ENCODE data around the gene TEK. TPM values are rescaled to one million over a fixed set of nuclear protein-coding genes. Genes with fewer than 3 reads are reported as not detected.

TEK gene
- total and polyA plus RNA-seq, 3 experiments from 2014 or later, result not detected

DNA sequence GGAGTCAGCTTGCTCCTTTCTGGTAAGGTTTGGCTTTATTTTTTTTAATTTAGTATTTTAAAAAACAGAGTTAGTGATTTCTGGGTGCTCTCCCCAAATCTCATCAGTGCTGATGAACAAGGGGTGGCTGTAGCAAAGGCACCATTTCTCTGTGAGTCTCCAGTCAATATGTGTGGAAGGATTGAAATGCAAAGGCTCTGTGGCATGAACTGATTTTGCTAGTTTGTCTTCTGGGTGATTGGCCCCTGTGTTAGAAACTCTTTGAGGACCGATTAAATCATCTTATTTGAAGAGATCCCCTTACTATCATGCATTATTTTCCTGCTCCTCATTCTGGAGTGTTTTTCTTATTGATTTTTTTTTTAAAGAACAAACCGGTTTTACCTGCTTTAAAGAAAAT, 596 bp downstream of the TEK start:
- no peak overlapping the region for H3K27ac ChIP-seq (ENCODE audit: low read depth, low read length)
- H3K4me1 ChIP-seq (ENCODE audit: insufficient read depth, low read length), result no peaks in the 10 kb centered on the region
- CTCF ChIA-PET, result no interaction called here
- Mint-ChIP-seq H3K27ac (no peak overlapping the region), H3K4me3 (no peak overlapping the region), H3K36me3 (no peaks in the 10 kb centered on the region), H3K27me3 (peaks cover 4% of the 10 kb centered on the region in 2 donors), H3K9me3 (peaks cover 0 to 3% (median 0%) of the 10 kb centered on the region in 5 donors), H3K4me1 (no peaks in the 10 kb centered on the region)
- POLR2A ChIA-PET, result no interaction called here
- H3K4me3 ChIP-seq (ENCODE audit: low read length), result no peak overlapping the region
- no peak for DNase-seq
- H3K9me3 ChIP-seq (ENCODE audit: low read length), result no peaks in the 10 kb centered on the region
- no peaks in the 10 kb centered on the region for H3K36me3 ChIP-seq (ENCODE audit: insufficient read depth, low read length)
- H3K27me3 ChIP-seq (ENCODE audit: insufficient read depth, low read length, poor library complexity, severe bottlenecking), result no peaks in the 10 kb centered on the region

- Mint-ChIP-seq H3K36me3 (no peaks in the 10 kb centered on the region), H3K4me1 (no peaks in the 10 kb centered on the region), H3K27ac (no peak overlapping the region), H3K4me3 (no peak overlapping the region), H3K9me3 (peaks cover 0 to 3% (median 0%) of the 10 kb centered on the region in 5 donors), H3K27me3 (peaks cover 4% of the 10 kb centered on the region in 2 donors)
- Histone ChIP-seq H3K9me3 (ENCODE audit: low read length) (no peaks in the 10 kb centered on the region), H3K4me3 (ENCODE audit: low read length) (no peak overlapping the region), H3K36me3 (ENCODE audit: insufficient read depth, low read length) (no peaks in the 10 kb centered on the region), H3K27ac (ENCODE audit: low read depth, low read length) (no peak overlapping the region), H3K4me1 (ENCODE audit: insufficient read depth, low read length) (no peaks in the 10 kb centered on the region), H3K27me3 (ENCODE audit: insufficient read depth, low read length, poor library complexity, severe bottlenecking) (no peaks in the 10 kb centered on the region)
- DNase-seq, result no peak
- ChIA-PET POLR2A (no interaction called here), CTCF (no interaction called here)
Observed at GRCh38 chr9:27110181-27110580, 1.2 kb downstream of the TEK start.

GRCh38 chr9:27112235-27112634, 3.2 kb downstream of the TEK start:
- Histone ChIP-seq H3K27me3 (ENCODE audit: insufficient read depth, low read length, poor library complexity, severe bottlenecking) (no peaks in the 10 kb centered on the region), H3K9me3 (ENCODE audit: low read length) (no peaks in the 10 kb centered on the region), H3K27ac (ENCODE audit: low read depth, low read length) (no peak overlapping the region), H3K4me1 (ENCODE audit: insufficient read depth, low read length) (no peaks in the 10 kb centered on the region), H3K36me3 (ENCODE audit: insufficient read depth, low read length) (no peaks in the 10 kb centered on the region), H3K4me3 (ENCODE audit: low read length) (no peak overlapping the region)
- Mint-ChIP-seq H3K4me1 (no peaks in the 10 kb centered on the region), H3K27me3 (peaks cover 3 to 7% of the 10 kb centered on the region in 2 donors), H3K36me3 (no peaks in the 10 kb centered on the region), H3K4me3 (no peak overlapping the region), H3K9me3 (no peaks in the 10 kb centered on the region), H3K27ac (no peak overlapping the region)
- CTCF ChIA-PET, result no interaction called here
- DNase-seq, result no peak
- POLR2A ChIA-PET, result no interaction called here

DNA sequence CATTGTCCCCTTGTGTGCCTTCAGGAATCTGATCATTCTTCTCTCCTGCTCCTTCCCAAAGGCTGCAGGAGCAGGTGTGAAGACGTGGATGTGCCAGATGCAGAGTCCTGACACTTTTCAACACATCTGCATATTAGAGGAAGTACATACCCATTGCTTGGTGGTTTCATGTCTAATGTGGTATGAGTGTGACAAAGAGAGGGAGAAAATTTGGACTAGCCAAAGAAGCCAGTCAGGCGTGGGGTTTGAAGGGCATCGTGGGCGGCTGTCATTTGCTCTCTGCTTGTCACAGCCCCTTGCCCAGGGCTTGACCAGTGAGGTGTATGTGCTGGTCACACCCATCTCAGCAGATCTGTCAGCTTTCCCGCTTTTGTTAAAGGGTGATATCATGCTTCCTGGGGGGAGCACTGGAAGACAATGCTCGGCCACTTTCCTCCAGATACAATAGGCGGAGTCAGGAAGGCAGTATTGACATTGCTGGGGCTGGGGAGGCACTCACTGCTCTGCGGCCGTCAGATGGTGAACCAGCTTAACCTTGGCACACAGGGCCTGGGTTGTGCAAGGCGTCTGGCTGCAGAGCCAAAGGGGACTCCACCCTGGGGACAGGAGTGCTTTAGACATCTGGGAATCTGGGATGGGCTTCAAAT, 8.6 kb downstream of the TEK start:
- Histone ChIP-seq H3K27ac (ENCODE audit: low read depth, low read length) (no peak overlapping the region), H3K36me3 (ENCODE audit: insufficient read depth, low read length) (no peaks in the 10 kb centered on the region), H3K4me1 (ENCODE audit: insufficient read depth, low read length) (no peaks in the 10 kb centered on the region), H3K9me3 (ENCODE audit: low read length) (no peaks in the 10 kb centered on the region), H3K4me3 (ENCODE audit: low read length) (no peak overlapping the region), H3K27me3 (ENCODE audit: insufficient read depth, low read length, poor library complexity, severe bottlenecking) (no peaks in the 10 kb centered on the region)
- DNase-seq, result no peak
- H3K4me1 Mint-ChIP-seq, result no peaks in the 10 kb centered on the region
- CTCF ChIA-PET, result no interaction called here
- no peak overlapping the region for H3K4me3 Mint-ChIP-seq
- POLR2A ChIA-PET, result no interaction called here
- no peaks in the 10 kb centered on the region for H3K36me3 Mint-ChIP-seq
- peaks cover 0 to 3% (median 0%) of the 10 kb centered on the region in 5 donors for H3K9me3 Mint-ChIP-seq
- H3K27ac Mint-ChIP-seq, result no peak overlapping the region
- H3K27me3 Mint-ChIP-seq, result peaks cover 5 to 15% of the 10 kb centered on the region in 2 donors

DNA sequence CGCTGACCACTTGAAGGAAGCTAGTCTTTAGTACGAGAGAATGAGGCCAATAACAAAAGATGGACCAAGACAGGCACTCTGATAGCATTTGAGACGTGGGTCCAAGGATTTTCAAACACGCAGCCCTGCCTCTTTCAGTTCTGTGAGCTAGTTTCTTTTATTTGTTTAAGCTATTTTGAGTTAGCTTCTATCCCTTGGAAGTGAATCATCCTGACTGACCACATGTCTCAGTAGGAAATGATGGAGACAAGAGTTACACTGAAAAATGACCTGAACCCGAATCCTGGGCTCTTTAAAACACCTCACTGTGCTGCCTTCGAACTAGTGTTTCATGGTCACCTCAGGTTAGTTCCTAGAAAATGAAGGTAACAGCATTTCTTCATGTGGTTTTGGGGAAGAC, 9.9 kb downstream of the TEK start:
- no peak for DNase-seq
- no peak overlapping the region for H3K27ac ChIP-seq (ENCODE audit: low read depth, low read length)
- H3K9me3 ChIP-seq (ENCODE audit: low read length), result no peaks in the 10 kb centered on the region
- Mint-ChIP-seq H3K27ac (no peak overlapping the region), H3K27me3 (peaks cover 5 to 15% of the 10 kb centered on the region in 2 donors), H3K4me1 (no peaks in the 10 kb centered on the region), H3K36me3 (no peaks in the 10 kb centered on the region), H3K9me3 (peaks cover 0 to 3% (median 0%) of the 10 kb centered on the region in 5 donors), H3K4me3 (no peak overlapping the region)
- H3K27me3 ChIP-seq (ENCODE audit: insufficient read depth, low read length, poor library complexity, severe bottlenecking), result no peaks in the 10 kb centered on the region
- ChIA-PET CTCF (no interaction called here), POLR2A (no interaction called here)
- no peaks in the 10 kb centered on the region for H3K4me1 ChIP-seq (ENCODE audit: insufficient read depth, low read length)
- H3K36me3 ChIP-seq (ENCODE audit: insufficient read depth, low read length), result no peaks in the 10 kb centered on the region
- H3K4me3 ChIP-seq (ENCODE audit: low read length), result no peak overlapping the region

DNA sequence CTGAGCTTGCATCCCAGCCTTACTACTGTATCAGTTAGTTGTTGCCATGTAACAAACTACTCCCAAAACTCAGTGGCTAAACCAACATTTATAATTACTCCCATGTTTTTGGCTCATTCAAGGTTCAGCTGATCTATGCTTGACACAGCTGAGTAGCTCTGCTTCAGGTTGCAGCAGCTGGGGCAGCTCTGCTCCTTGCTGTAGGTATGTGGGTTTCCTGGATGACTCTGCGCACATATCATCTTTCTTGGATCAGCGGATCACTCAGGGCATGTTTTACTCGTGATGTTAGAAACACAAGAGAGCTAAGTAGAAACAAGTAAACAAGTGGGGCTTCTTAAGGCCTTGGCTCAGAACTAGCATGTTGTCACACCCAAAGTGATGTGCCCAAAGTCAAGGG, 15.1 kb downstream of the TEK start:
- Mint-ChIP-seq H3K9me3 (peaks cover 0 to 3% (median 0%) of the 10 kb centered on the region in 5 donors), H3K27ac (no peak overlapping the region), H3K4me3 (no peak overlapping the region), H3K27me3 (peaks cover 4 to 12% of the 10 kb centered on the region in 2 donors), H3K4me1 (no peaks in the 10 kb centered on the region), H3K36me3 (no peaks in the 10 kb centered on the region)
- Histone ChIP-seq H3K27me3 (ENCODE audit: insufficient read depth, low read length, poor library complexity, severe bottlenecking) (no peaks in the 10 kb centered on the region), H3K9me3 (ENCODE audit: low read length) (no peaks in the 10 kb centered on the region), H3K27ac (ENCODE audit: low read depth, low read length) (no peak overlapping the region), H3K4me1 (ENCODE audit: insufficient read depth, low read length) (no peaks in the 10 kb centered on the region), H3K36me3 (ENCODE audit: insufficient read depth, low read length) (no peaks in the 10 kb centered on the region), H3K4me3 (ENCODE audit: low read length) (no peak overlapping the region)
- ChIA-PET CTCF (no interaction called here), POLR2A (no interaction called here)
- no peak for DNase-seq

DNA sequence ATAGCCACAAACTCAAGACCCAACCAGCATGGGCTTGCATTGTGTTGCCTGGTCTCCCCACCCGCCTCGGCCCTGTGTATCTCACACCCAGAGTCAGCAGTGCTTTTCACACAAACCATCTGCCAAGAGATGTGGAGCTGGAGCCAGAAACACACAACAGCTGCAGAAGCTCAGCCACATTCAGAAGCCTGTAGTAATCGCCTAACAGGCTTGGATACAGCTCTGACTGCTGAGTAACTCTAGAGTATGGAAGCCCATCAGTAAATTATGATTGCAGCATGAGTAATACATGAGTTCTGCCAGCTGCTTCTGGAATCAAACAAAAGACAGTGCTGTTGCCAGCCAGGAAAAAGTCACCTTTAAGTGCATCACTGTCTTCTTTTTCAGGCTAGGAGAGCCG, 16.0 kb downstream of the TEK start:
- Histone ChIP-seq H3K36me3 (ENCODE audit: insufficient read depth, low read length) (no peaks in the 10 kb centered on the region), H3K9me3 (ENCODE audit: low read length) (no peaks in the 10 kb centered on the region), H3K4me1 (ENCODE audit: insufficient read depth, low read length) (no peaks in the 10 kb centered on the region), H3K27me3 (ENCODE audit: insufficient read depth, low read length, poor library complexity, severe bottlenecking) (no peaks in the 10 kb centered on the region), H3K4me3 (ENCODE audit: low read length) (no peak overlapping the region), H3K27ac (ENCODE audit: low read depth, low read length) (no peak overlapping the region)
- Mint-ChIP-seq H3K4me1 (no peaks in the 10 kb centered on the region), H3K36me3 (no peaks in the 10 kb centered on the region), H3K27me3 (peaks cover 6 to 7% of the 10 kb centered on the region in 2 donors), H3K4me3 (no peak overlapping the region), H3K9me3 (peaks cover 0 to 3% (median 0%) of the 10 kb centered on the region in 5 donors), H3K27ac (no peak overlapping the region)
- CTCF ChIA-PET, result no interaction called here
- POLR2A ChIA-PET, result no interaction called here
- DNase-seq, result no peak

DNA sequence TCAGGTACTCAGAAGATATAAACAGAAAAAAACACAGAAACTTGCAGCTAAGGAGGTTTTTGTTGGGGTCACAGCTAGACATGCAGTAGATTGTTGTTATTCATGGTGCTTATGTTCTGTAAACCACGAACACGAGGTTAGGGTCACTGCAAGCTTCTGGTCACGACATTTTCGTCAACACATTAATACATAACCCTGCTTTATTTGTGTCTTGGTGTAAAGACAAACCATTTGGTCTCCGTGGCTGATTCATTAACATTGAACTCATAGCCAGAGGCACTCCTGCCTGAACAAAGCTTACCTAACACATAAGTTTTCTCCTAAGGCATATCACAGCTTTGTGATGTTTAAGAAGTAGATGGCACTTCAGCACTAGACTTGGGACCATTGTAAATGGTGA, 16.9 kb downstream of the TEK start:
- no peaks in the 10 kb centered on the region for H3K36me3 ChIP-seq (ENCODE audit: insufficient read depth, low read length)

More for the DNA sequence above, 16.9 kb downstream of the TEK start:
- no peaks in the 10 kb centered on the region for H3K9me3 ChIP-seq (ENCODE audit: low read length)
- no peaks in the 10 kb centered on the region for H3K4me1 ChIP-seq (ENCODE audit: insufficient read depth, low read length)
- no peak for DNase-seq
- no peaks in the 10 kb centered on the region for H3K27me3 ChIP-seq (ENCODE audit: insufficient read depth, low read length, poor library complexity, severe bottlenecking)
- Mint-ChIP-seq H3K9me3 (peaks cover 0 to 1% (median 0%) of the 10 kb centered on the region in 5 donors), H3K4me3 (no peak overlapping the region), H3K36me3 (no peaks in the 10 kb centered on the region), H3K27ac (no peak overlapping the region), H3K27me3 (peaks cover 6 to 7% of the 10 kb centered on the region in 2 donors), H3K4me1 (no peaks in the 10 kb centered on the region)
- CTCF ChIA-PET, result no interaction called here
- POLR2A ChIA-PET, result no interaction called here
- no peak overlapping the region for H3K4me3 ChIP-seq (ENCODE audit: low read length)
- no peak overlapping the region for H3K27ac ChIP-seq (ENCODE audit: low read depth, low read length)
